Lung (tissue), 12 donors: ENCODE data around the gene AK9. TPM values are rescaled to one million over a fixed set of nuclear protein-coding genes. Genes with fewer than 3 reads are reported as not detected.

Experiments
- ATAC-seq: fragments of 200-7000 bp; cut with Tn5 transposase; one replicate; pipeline ENCODE4 v1.9.1; 2020; ENCODE audit warnings: moderate number of reproducible peaks; ENCODE audit not compliant: insufficient read depth, low FRiP score
- DNase-seq, 3 donors: peaks; one replicate each; pipeline ENCODE4 v3.0.0-alpha.2; 2013 to 2017
- H3K27ac ChIP-seq, 2 donors: one replicate each; pipeline ENCODE4 v1.5.1; 2013; ENCODE audit warnings: mild to moderate bottlenecking in 2 of 2, moderate library complexity in 2 of 2, control low read depth in 1 of 2, inconsistent platforms in 1 of 2, low read depth in 1 of 2, low read length in 1 of 2
- H3K27me3 ChIP-seq, 3 donors: one replicate each; pipeline ENCODE4 v1.5.1; 2013; ENCODE audit warnings: low read length in 2 of 3; ENCODE audit not compliant: control insufficient read depth in 3 of 3, insufficient read depth in 3 of 3
- H3K36me3 ChIP-seq, 4 donors: one replicate each; pipeline ENCODE4 v1.5.1; 2013; ENCODE audit warnings: low read length in 4 of 4, mild to moderate bottlenecking in 1 of 4, moderate library complexity in 1 of 4; ENCODE audit not compliant: control insufficient read depth in 4 of 4, insufficient read depth in 4 of 4
- H3K4me1 ChIP-seq, 5 donors: one replicate each; pipeline ENCODE4 v1.5.1; 2013; ENCODE audit warnings: low read length in 5 of 5, mild to moderate bottlenecking in 2 of 5, moderate library complexity in 1 of 5; ENCODE audit not compliant: control insufficient read depth in 5 of 5, insufficient read depth in 5 of 5
- H3K4me3 ChIP-seq: one replicate; pipeline ENCODE4 v1.5.1; 2013; ENCODE audit warnings: mild to moderate bottlenecking, control low read depth, moderate library complexity
- H3K9ac ChIP-seq, 2 donors: one replicate each; pipeline ENCODE4 v1.5.1; 2013; ENCODE audit warnings: low read length in 2 of 2, control low read depth in 1 of 2; ENCODE audit not compliant: insufficient read depth in 1 of 2
- H3K9me3 ChIP-seq, 4 donors: one replicate each; pipeline ENCODE4 v1.5.1; 2013; ENCODE audit warnings: low read length in 3 of 4, mild to moderate bottlenecking in 1 of 4, moderate library complexity in 1 of 4; ENCODE audit not compliant: control insufficient read depth in 4 of 4, insufficient read depth in 3 of 4
- WGBS, 2 donors: extraction: QIAGEN DNeasy Blood & Tissue Kit; methylation state at CpG; one replicate each; pipeline ENCODE4 v1.1.7; 2013; 5-methylcytosine and 5-hydroxymethylcytosine counted together
- polyA plus RNA-seq, 2 donors: library from polyadenylated mRNA; stranded (reverse); fragments of 200-250 nt; gene quantifications; one replicate each; pipeline ENCODE4 v1.2.1, GENCODE V29; 2013
- total RNA-seq, 2 donors: library from RNA; depleted of rRNA in 1 of 2; stranded (reverse); fragments of >200 nt in 1 of 2; gene quantifications; one replicate each; pipeline ENCODE4 v1.2.1, GENCODE V29; 2014 to 2021
- TF ChIP-seq, protein P1 (sequence below): IDR thresholded peaks from 2 replicates; pipeline ENCODE4 v1.5.1; 2012; ENCODE audit warnings: mild to moderate bottlenecking; ENCODE audit errors: control extremely low read depth, extremely low read depth
- donor health status: control.
- donor health status: control.
- donor health status: Bipolar disorder and iron deficiency.
- donor health status: healthy.
- donor health status: DM: yes; HTN: yes; CAD: no.

Gene AK9
- total and polyA plus RNA-seq, 4 donors, result 4.1 to 26.3 (median 7.2) TPM

DNA sequence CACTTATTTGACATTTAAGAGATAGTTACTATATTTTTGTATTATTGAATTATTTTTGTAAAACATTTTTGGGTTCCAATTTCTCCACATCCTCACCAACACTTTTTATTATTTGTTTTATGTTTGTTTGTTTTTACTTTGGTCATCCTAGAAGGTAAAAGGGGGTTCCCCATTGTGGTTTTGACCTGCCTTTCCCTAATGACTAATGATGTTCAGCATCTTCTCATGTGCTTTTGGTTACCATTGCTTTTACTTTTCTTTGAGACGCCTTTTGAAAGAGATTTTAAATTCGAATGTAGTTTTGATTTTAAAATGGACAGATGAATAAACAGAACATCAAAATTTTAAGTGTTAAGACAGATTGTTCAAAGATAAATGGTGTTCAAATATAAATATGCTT, 46.9 kb downstream of the AK9 start:
- H3K36me3 ChIP-seq, result peaks cover 0 to 7% (median under 1%) of the 10 kb centered on the region in 4 donors
- no peak overlapping the region for H3K27ac ChIP-seq
- ATAC-seq, result no peak
- H3K27me3 ChIP-seq, result no peaks in the 10 kb centered on the region
- 90 to 96% methylated on average over 2 of the region's 2 CpGs for WGBS, 2 donors
- H3K9me3 ChIP-seq, result peaks cover 0 to 5% (median 0%) of the 10 kb centered on the region in 4 donors
- TF ChIP-seq, protein P1, sequence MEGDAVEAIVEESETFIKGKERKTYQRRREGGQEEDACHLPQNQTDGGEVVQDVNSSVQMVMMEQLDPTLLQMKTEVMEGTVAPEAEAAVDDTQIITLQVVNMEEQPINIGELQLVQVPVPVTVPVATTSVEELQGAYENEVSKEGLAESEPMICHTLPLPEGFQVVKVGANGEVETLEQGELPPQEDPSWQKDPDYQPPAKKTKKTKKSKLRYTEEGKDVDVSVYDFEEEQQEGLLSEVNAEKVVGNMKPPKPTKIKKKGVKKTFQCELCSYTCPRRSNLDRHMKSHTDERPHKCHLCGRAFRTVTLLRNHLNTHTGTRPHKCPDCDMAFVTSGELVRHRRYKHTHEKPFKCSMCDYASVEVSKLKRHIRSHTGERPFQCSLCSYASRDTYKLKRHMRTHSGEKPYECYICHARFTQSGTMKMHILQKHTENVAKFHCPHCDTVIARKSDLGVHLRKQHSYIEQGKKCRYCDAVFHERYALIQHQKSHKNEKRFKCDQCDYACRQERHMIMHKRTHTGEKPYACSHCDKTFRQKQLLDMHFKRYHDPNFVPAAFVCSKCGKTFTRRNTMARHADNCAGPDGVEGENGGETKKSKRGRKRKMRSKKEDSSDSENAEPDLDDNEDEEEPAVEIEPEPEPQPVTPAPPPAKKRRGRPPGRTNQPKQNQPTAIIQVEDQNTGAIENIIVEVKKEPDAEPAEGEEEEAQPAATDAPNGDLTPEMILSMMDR, result no peak
- no peak overlapping the region for H3K4me3 ChIP-seq
- DNase-seq, result no peak
- no peaks in the 10 kb centered on the region for H3K4me1 ChIP-seq
- no peak overlapping the region for H3K9ac ChIP-seq

DNA sequence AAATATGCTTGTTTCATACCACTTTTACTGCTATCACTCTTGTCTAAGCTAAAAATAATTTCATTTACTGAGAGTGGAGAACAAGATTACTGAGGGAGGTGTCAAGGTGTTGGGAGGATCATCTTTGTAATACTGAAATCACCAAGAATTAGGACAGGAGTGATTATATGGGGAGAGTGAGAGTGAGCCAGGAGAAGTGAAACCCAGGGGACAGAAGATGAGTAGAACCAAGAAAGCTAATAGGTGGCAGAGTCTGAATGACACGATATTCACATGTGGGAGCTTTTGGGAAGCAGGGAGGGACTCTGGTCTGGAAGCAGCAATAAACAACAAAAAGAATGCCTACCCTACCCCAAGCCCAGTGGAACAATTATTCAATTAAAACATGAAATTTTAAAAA, 58.6 kb downstream of the AK9 start:
- H3K36me3 ChIP-seq, result peaks cover 0 to 5% (median 0%) of the 10 kb centered on the region in 4 donors
- no peaks in the 10 kb centered on the region for H3K4me1 ChIP-seq
- no peaks in the 10 kb centered on the region for H3K27me3 ChIP-seq
- 90 to 100% methylated on average over 1 of the region's 1 CpG for WGBS, 2 donors
- no peak overlapping the region for H3K4me3 ChIP-seq
- H3K27ac ChIP-seq, result no peak overlapping the region
- DNase-seq (no peak), ATAC-seq (no peak)
- TF ChIP-seq, protein P1, result no peak
- H3K9me3 ChIP-seq, result no peaks in the 10 kb centered on the region
- no peak overlapping the region for H3K9ac ChIP-seq

DNA sequence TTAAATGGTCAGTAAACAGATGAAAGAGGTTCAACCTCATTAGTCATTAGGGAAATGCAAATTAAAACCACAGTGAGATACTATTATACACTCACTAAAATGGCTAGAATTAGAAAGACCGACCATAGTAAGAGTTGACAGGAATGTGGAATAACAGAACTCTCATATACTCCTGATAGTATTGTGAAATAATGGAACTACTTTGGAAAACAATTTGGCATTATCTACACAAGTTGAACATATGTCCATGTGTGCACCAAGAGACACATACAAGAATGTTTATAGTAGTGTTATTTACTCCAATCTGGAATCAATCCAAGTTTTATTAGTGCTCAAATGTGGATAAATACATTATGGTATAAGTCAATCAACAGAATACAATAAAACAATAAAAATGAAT, 59.6 kb downstream of the AK9 start:
- Histone ChIP-seq H3K4me3 (no peak overlapping the region), H3K27me3 (no peaks in the 10 kb centered on the region), H3K9me3 (no peaks in the 10 kb centered on the region), H3K36me3 (peaks cover 0 to 5% (median 0%) of the 10 kb centered on the region in 4 donors), H3K9ac (no peak overlapping the region), H3K27ac (no peak overlapping the region), H3K4me1 (no peaks in the 10 kb centered on the region)
- WGBS, 2 donors, result 95 to 100% methylated on average over 1 of the region's 1 CpG
- ATAC-seq, result no peak
- DNase-seq, result no peak
- TF ChIP-seq, protein P1, result no peak
